OCI-LY3 (cell line): ENCODE results near the gene AFMID.

Experiments
- H2AFZ ChIP-seq: fragments of 200-600, 300-600 bp; shearing (Covaris generic); 2 replicates; pipeline ENCODE4 v1.6.0; 2014; ENCODE audit warnings: antibody characterized with exemption, low read depth, low read length
- H3K27ac ChIP-seq: fragments of 200-600, 300-600 bp; sonication (generic); 2 replicates; pipeline ENCODE4 v1.5.1; 2014; ENCODE audit warnings: mild to moderate bottlenecking, low read length, moderate library complexity, mixed read lengths
- H3K27me3 ChIP-seq: fragments of 200-600, 300-600 bp; sonication (generic); 2 replicates; pipeline ENCODE4 v1.6.1; 2014; ENCODE audit warnings: low read depth, low read length, mixed read lengths
- H3K36me3 ChIP-seq: fragments of 200-600, 300-600 bp; sonication (generic); replicated peaks from 2 replicates; pipeline ENCODE3; 2014; ENCODE audit warnings: low read depth, low read length, mixed read lengths
- H3K4me1 ChIP-seq: fragments of 300-600, 200-600 bp; sonication (generic); 2 replicates; pipeline ENCODE4 v1.6.1; 2014; ENCODE audit warnings: low read length, mixed read lengths
- H3K4me2 ChIP-seq: fragments of 200-600, 300-600 bp; sonication (generic); 2 replicates; pipeline ENCODE4 v1.6.1; 2014; ENCODE audit warnings: low read length, mixed read lengths
- H3K4me3 ChIP-seq: fragments of 300-600, 200-600 bp; sonication (generic); 2 replicates; pipeline ENCODE4 v1.5.1; 2014; ENCODE audit warnings: antibody characterized with exemption, mild to moderate bottlenecking, low read length, moderate library complexity
- H3K79me2 ChIP-seq: fragments of 300-600, 200-600 bp; shearing (Covaris generic); 2 replicates; pipeline ENCODE4 v1.6.1; 2014; ENCODE audit warnings: mild to moderate bottlenecking, low read length, mixed read lengths
- H3K9ac ChIP-seq: fragments of 300-600, 200-600 bp; shearing (Covaris generic); 2 replicates; pipeline ENCODE4 v1.6.0; 2014; ENCODE audit warnings: mild to moderate bottlenecking, low read length, moderate library complexity
- H3K9me3 ChIP-seq: fragments of 200-600, 300-600 bp; shearing (Covaris generic); 2 replicates; pipeline ENCODE4 v1.6.1; 2014; ENCODE audit warnings: low read length, mixed read lengths; ENCODE audit not compliant: insufficient read depth
- H4K20me1 ChIP-seq: fragments of 200-600, 300-600 bp; sonication (generic); 2 replicates; pipeline ENCODE4 v1.6.1; 2016; ENCODE audit warnings: low read length, mixed read lengths; ENCODE audit not compliant: insufficient read depth
- EZH2phosphoT487 ChIP-seq: fragments of 200-600 bp; shearing (Covaris generic); IDR thresholded peaks from 2 replicates; pipeline ENCODE4 v1.6.1; 2018; ENCODE audit warnings: antibody characterized with exemption, mixed run types, low read depth
- TF ChIP-seq, protein P1 (sequence below): fragments of 200-600, 300-600 bp; sonication (generic); IDR thresholded peaks from 2 replicates; pipeline ENCODE4 v1.5.1; 2014; ENCODE audit warnings: antibody characterized with exemption, low read length, low read depth

Gene AFMID

DNA sequence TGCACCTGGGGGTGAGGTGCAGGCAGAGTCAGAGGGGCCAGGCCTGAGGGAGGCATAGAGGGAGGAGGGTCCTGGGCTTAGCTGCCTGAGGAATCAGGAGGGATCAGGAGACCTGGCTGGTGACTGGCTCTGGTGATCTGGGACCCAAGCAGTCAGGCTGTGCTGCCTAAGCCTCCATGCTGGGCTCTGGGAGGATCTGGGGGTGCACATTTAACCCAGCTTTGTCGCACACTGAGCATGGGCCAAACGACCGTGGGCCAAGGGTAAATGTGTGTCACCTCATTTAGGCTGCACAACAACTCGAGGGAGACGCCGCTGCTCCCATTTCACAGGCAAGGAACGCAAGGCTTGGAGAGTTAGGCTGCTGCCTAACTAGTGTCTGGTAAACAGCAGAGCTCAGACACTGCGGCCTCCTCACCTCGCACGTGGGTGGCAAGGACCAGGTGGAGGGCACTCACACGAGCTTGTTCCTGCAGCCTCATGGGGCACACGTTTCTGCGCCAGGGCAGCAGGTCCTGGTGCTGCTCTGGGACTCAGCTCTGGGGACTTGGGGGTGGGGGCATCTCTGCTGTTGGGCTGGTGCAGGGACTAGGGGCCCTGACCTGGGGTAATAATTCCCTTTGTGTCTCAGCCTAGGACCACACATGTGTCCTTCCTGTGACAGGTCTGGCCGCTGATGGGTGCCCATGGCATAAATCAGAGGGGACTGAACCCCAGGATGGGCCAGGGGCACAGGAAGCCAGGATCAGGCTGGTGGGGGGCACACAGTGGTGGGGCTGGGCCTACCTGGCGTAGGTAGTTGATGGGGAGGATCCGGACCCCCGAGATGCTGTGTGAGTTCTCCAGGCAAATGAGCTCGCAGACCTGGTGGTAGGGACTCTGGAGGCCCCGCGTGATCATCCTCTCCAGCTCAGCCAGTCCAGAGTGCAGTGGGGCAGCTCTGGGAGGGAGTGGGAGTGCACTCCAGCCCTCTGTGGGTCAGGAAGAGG lies 63.0 kb downstream of the AFMID start:
- Histone ChIP-seq H3K27ac (no peak overlapping the region), H3K9me3 (no peaks in the 10 kb centered on the region), H3K36me3 (no peaks in the 10 kb centered on the region), H3K4me3 (no peak overlapping the region), H3K4me2 (no peak overlapping the region), H3K9ac (no peak overlapping the region), H3K27me3 (peaks cover 17% of the 10 kb centered on the region), H3K4me1 (peaks cover 24% of the 10 kb centered on the region), H4K20me1 (no peaks in the 10 kb centered on the region), H2AFZ (no peak overlapping the region), H3K79me2 (no peaks in the 10 kb centered on the region)
- TF ChIP-seq EZH2phosphoT487, result no peak
- TF ChIP-seq, protein P1, sequence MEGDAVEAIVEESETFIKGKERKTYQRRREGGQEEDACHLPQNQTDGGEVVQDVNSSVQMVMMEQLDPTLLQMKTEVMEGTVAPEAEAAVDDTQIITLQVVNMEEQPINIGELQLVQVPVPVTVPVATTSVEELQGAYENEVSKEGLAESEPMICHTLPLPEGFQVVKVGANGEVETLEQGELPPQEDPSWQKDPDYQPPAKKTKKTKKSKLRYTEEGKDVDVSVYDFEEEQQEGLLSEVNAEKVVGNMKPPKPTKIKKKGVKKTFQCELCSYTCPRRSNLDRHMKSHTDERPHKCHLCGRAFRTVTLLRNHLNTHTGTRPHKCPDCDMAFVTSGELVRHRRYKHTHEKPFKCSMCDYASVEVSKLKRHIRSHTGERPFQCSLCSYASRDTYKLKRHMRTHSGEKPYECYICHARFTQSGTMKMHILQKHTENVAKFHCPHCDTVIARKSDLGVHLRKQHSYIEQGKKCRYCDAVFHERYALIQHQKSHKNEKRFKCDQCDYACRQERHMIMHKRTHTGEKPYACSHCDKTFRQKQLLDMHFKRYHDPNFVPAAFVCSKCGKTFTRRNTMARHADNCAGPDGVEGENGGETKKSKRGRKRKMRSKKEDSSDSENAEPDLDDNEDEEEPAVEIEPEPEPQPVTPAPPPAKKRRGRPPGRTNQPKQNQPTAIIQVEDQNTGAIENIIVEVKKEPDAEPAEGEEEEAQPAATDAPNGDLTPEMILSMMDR, result no peak

DNA sequence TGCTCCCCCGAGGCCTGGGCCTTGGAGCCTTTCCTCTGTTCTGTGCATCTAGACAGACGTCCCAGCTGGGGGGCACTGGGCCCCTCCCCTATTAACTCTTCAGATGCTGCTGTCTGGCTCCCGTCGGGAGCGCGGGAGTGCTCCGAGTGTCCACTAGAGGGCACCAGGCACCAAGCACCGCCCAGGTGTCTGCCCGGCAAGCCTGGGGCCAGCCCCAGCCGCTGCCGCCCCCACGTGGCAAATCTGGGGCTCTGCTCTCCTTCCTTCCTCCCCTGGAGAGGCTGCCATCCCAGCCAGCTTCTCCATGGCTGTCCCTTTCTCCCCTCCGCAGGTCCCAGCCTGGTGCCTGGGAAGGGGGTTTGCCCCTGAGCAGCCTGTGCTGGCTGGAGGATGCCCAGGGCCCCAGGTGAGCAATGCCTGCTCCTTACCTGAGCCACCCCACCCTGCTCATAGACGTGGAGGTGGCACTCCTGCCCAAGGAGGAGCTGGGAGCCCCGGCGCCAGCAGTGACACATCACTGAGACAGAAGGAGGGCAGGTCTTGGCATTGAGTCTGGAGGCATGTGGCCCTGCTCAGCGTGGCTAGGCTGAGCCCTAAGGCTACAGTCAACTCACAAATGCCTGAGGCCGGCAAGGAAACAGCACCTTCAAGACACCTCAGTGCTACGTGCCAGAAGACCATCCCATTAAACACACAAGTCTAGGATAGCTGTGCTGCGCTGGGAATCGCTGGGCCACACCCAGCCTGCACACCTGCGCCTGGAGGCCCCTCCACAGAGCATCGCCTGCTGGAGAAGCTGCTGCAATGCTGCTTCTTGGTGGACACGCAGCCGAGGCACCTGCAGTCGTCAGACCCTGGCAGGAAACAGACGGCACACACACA lies 64.0 kb downstream of the AFMID start:
- H3K4me1 ChIP-seq, result peaks cover 33% of the 10 kb centered on the region
- H3K36me3 ChIP-seq, result no peaks in the 10 kb centered on the region
- H3K27ac ChIP-seq, result no peak overlapping the region
- H4K20me1 ChIP-seq, result no peaks in the 10 kb centered on the region
- H2AFZ ChIP-seq, result no peak overlapping the region
- H3K9ac ChIP-seq, result no peak overlapping the region
- TF ChIP-seq EZH2phosphoT487, result no peak
- TF ChIP-seq, protein P1, result peak; percentile 97
- no peaks in the 10 kb centered on the region for H3K79me2 ChIP-seq
- H3K4me3 ChIP-seq, result peak overlapping the region; percentile 19; the same call in 1 of the 2 replicates
- H3K4me2 ChIP-seq, result peak overlapping the region; percentile 49
- H3K27me3 ChIP-seq, result peaks cover 17% of the 10 kb centered on the region
- H3K9me3 ChIP-seq, result no peaks in the 10 kb centered on the region

DNA sequence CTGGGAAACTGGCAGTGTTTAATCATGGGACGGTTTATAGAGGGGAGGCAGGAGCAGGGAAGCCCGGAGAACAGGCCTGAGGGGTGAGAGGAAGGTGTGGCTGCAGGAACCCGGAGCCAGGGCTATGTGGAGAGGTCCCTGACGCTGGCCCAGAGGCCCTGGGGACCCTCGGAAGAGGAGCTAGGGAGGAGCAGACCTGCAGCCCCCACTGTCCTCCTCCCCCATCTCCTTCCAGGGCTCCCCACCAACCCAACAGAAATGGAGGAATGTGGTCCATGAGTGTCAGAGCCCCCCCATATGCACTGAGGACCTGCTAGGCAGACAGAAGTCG lies 64.6 kb downstream of the AFMID start:
- TF ChIP-seq EZH2phosphoT487, result no peak
- TF ChIP-seq, protein P1, result no peak
- Histone ChIP-seq H4K20me1 (no peaks in the 10 kb centered on the region), H3K27ac (no peak overlapping the region), H3K36me3 (no peaks in the 10 kb centered on the region), H3K4me3 (peak overlapping the region; percentile 19; the same call in 1 of the 2 replicates), H2AFZ (no peak overlapping the region), H3K9ac (no peak overlapping the region), H3K4me1 (peaks cover 39% of the 10 kb centered on the region), H3K9me3 (no peaks in the 10 kb centered on the region), H3K27me3 (peaks cover 17% of the 10 kb centered on the region), H3K79me2 (no peaks in the 10 kb centered on the region), H3K4me2 (peak overlapping the region; percentile 49)

DNA sequence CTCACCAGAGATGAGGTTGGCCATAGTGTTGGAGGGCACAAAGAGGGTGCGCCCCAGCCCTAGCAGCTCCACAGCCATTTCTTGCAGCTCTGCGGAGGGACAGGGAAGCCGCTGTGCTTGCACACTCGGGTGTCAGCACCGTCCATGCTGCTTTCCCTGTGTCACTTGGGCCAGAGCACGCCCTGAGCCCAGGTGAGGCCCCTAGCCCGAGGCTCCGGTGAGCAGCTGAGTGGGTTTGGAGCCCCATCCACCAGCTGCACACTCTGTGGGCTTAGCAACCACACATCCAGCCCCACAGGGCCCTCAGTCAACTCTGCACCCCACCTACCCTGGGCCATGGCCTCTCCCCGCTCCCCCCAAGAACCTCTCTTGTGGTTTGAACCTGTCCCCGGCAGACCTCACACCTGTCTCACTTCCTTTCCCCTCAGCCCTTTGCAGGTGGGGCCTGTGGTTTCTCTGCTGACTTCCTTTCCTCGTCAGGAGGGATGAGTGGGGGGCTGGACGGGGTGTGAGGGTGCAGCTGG lies 65.0 kb downstream of the AFMID start:
- TF ChIP-seq, protein P1, result no peak
- TF ChIP-seq EZH2phosphoT487, result no peak
- no peak overlapping the region for H3K9ac ChIP-seq
- peaks cover 17% of the 10 kb centered on the region for H3K27me3 ChIP-seq
- no peaks in the 10 kb centered on the region for H3K9me3 ChIP-seq
- no peaks in the 10 kb centered on the region for H3K36me3 ChIP-seq
- H4K20me1 ChIP-seq, result no peaks in the 10 kb centered on the region
- H3K79me2 ChIP-seq, result no peaks in the 10 kb centered on the region
- peaks cover 44% of the 10 kb centered on the region for H3K4me1 ChIP-seq
- no peak overlapping the region for H2AFZ ChIP-seq
- no peak overlapping the region for H3K27ac ChIP-seq
- peak overlapping the region; percentile 49 for H3K4me2 ChIP-seq
- peak overlapping the region; percentile 10 for H3K4me3 ChIP-seq
